Activated naive CD4-positive, alpha-beta T cell (primary cell): ENCODE results near the gene PIAS2.
"Not testable (repeated sequence)": the region's sequence is repeated elsewhere in the genome, so short reads cannot be mapped to it uniquely, and the experiment has no call there.

Experiments
- DNase-seq, 4 experiments: peaks; one replicate each; lab custom pipeline; 2025; lab: John Stamatoyannopoulos, UW

The PIAS2 gene

DNA sequence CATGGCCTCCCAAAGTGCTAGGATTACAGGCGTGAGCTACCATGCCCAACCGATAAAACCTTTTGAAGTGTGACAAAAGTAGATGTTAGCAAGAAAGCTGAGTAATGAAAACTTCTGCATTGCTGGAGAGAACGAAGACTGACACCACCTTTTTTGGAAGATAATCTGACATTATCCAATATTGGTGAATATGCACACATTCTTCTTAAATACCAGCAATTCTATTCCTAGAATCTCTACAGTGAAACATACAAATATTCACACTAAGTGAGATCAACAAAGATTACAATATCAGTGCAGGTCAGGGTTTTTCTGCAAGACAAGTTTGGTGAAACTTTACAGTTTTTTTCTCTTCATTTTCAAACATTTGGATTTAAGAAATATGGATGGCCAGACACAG lies 7.8 kb downstream of the PIAS2 start:
- no peak for DNase-seq

DNA sequence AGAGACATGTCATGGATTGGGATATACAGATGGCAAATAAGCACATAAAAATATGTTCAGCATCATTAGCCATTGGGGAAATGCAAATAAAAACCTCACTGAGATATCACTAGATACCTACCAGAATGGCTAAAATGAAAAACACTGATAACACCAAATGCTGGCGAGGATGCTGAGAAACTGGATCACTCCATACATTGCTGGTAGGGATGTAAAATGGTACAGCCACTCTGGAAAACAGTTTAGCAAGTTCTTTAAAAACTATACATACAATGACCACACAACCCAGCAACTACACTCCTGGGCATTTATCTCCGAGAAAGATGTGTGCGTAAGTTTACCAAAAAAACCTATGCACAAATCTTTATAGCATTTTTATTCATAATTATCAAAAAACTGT lies 13.9 kb downstream of the PIAS2 start:
- no peak for DNase-seq

DNA sequence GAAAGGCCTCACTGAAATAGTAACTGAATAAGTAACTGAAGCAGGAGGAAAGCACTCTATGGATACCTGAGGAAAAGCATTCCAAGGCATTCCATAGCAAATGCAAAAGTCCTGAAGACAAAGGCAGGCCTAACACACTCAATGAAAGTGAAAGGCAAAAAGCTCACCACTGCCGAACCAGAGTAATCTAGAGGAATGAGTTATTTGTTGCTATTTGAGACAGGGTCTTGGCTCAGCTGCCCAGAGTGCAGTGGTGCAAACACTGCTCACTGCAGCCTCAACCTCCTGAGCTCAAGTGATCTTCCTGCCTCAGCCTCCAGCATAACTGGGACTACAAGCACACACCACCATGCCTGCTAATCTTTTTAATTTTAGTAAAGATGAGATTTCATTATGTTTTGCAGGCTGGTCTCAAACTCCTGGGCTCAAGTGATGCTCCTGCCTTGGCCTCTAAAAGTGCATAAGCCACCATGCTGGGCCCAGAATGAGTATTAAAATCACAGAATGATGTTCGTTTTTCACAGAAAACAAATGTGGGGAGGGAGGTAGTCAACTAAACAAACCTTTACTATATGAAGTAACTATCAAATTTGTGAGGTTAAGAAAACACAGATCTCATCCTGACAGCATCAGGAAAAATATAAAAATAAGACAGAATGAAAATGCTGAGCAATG lies 17.9 kb downstream of the PIAS2 start:
- DNase-seq, result no peak

DNA sequence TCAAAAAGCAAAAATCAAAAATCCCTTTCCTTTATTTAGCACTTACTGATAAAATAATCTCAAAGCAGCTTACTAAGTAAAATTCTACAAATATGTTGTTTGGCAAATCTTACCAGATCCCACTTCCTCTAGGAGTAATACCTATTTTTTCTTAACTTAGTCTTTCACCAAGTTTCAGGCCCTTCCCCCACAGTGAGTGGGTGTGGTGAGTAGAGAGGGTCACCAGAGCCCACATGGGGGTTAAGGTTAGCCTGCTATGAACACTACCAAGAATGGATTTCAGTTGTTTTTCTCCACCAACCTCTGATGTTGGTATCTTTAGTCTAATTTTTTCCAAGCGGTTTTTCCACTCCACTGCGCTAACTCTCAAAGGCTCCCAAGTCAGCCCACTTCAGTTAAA lies 23.2 kb downstream of the PIAS2 start:
- no peak for DNase-seq

DNA sequence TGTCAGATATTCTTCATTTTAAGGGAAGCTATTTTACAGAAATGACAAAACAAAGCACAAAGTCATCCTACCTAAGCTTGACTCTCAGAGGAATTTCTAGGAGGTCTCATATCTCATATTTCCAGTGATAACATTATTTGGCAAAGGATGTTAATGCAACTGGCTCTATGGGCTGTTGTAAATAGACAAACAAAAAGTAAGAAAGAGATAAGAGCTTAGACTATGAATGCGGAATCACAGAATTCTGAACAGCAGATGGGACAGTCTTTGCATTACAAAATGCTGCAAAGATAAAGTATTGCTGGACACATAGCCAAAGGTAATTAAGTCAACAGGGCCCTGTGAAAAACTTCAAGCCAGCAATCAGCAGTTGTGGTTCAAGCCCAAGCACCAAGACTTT lies 23.9 kb downstream of the PIAS2 start:
- DNase-seq, result no peak

DNA sequence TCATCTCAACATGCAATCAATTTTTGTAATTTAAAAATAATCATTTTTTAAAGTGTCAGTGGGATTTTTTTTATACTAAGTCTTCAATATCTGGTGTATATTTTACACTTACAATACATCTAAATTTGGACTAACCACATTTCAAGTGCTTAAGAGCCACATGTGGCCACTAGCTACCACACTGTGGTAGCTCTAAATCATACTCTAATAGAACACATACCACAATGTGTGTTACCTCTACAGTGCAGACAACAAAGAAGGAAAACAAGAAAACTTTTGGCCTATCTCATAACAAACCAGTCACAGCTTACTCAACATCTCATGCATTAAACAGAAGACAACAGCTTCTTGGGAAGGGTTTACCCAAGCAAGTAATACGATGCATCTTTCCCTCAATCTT lies 24.5 kb downstream of the PIAS2 start:
- no peak for DNase-seq

DNA sequence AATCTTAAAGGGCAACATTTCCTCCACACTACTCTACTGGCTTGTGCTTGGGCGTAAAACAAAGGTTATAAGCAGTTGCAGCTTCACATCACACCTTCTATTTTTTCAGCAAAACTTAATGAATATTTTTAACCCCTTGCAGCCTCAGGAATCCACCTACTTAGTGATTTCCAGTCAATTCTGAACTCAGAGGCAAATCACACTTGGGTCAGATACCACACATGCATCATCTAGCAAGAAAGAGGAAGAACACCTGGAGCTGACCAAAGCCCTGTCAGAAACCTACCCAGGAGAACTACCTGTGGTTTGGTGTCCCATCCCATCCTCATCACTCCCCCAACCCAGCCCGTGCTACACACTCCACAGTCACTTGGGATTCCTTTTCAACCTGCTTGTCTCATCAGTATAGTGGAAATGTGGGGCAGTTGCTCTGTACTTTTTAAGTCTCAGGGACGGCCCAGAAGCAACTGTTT lies 25.5 kb downstream of the PIAS2 start:
- DNase-seq, result no peak

DNA sequence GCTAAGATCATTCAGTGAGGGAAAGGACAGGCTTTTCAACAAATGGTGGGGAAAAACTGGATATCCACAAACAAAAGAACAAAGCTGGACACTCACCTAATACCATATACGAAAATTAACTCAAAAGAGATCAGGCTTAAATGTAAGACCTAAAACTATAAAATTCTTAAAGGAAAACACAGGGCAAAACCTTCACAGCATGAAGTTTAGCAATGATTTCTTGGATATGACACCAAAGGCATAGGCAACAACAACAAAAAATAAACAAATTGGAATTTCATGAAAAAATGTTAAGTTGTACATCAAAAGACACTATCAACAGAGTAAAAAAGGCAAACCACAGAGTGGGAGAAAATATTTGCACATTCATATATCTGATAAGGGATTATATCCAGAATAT lies 28.3 kb downstream of the PIAS2 start:
- DNase-seq, result no peak

DNA sequence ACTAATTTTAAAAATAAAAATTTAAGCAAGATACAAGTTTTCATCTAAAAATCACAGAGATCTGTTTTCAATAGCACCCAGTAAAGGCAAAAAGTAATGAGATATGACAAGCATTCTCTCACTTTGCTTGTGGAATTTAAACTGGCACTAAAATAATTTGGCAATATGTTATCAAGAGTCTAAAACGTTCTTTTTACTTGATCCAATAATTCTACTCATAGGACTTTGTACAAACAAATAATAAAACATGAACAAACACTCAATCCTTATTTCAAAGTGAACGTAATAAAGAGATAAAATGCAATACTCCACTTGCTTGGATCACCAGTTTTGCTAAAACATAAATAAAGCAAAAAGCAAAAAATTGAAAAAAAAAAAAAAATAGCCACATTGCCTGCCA lies 30.4 kb downstream of the PIAS2 start:
- no peak for DNase-seq

DNA sequence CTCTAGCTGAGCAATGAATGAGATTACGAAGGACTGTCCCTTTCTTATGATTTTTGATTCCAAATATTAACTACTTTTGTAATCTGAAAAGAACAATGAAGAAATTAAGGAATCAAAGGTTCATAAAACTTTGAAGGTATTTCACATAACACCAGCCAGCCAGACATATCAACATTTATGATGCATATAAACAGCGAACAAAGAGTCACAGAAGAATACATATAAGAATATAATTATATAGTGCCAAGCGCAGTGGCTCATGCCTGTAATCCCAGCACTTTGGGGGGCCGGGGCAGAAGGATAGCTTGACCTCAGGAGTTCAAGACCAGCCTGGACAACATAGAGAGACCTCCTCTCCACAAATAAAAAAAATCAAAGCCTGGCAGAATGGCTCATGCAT lies 34.1 kb downstream of the PIAS2 start:
- DNase-seq, result no peak

DNA sequence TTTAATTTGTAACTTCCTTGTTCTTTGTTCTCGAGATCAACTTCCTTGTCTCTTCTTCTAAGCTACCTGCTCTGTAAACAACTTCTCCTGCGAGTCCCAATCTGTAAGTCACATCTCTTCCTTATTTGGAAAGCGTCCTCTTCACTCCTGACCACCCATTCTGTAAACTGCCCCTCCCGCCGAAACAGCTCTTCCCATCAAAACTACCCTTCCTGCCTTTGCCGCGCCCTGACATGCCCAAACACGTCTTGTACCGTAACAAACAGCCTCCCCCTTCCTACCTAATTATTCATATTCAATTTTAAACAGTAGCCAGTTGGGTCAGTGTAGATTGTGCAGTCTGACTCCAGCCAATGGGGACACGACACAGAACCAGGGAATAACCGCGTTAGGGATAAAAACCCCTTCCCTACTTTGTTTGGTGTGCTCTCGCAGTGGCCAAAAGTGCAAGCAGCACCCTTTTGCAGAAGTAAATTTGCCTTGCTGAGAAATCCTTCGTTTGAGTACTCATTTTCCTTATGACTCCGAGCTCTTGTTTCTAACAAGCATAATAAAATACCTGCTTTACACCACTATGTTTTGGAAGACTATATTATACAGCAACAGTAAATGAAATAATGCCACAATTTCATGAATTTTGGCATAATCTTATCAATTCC lies 39.8 kb downstream of the PIAS2 start:
- DNase-seq, result no peak

DNA sequence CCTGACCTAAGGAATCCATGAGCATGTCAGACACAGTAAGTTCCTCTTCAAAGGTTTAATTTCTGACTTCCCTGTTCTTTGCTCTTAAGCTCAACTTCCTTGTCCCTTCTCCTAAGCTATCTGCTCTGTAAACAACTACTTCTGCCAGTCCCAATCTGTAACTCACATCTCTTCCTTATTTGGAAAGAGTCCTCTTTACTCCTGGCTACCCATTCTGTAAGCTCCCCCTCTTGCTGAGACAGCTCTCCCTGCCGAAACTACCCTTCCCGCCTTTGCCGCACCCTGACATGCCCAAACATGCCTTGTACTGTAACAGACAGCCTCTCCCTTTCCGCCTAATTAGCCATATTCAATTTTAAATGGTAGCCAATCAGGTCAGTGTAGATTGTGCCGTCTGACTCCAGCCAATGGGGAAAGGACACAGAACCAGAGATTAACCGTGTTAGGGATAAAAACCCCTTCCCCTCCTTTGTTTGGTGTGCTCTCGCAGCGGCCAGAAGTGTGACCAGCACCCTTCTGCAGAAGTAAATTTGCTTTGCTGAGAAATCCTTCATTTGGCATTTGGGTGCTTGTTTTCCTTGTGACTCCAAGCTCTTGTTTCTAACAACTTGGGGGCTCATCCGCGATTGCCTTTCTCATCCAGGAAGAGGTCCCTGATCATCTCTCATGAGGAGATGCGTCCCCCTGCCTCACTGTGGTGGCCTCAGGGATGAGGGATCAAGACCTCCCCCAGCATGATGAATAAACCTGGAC lies 49.0 kb downstream of the PIAS2 start:
- no peak for DNase-seq

DNA sequence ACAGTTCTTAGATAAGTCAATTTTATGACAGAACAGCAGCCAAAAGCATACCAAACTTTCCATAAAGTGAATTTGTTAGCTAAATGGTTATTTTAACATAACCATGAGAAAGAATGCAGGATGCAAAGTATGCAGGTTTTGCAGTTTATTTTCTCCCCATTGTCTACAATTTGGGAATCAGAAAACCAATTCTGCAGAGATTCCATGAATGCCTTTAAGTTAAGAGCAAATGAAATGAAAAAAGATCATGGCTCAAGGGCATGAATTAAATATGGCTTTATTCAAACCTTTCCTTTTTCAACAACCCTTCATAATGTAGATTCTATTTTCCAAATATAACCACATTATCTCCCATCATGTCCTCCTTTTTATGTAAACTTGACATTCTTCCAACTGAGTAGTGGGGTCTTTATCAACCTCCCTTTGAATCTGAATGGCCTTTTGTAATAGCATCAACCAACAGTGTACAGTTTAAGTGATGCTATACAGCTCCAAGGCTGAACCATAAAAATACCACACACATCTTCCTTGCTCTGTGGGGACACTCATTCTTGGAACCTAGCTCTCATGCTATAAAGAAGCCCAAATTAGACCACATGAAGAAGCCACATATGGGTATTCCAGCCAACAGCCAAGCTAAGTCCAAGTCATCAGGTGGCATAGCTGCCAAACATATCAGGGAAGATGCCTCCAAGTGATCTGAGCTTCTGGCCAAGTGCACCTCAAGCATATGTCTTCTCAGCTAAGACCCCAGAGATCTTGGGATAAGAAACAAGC lies 49.8 kb downstream of the PIAS2 start:
- DNase-seq, result no peak

DNA sequence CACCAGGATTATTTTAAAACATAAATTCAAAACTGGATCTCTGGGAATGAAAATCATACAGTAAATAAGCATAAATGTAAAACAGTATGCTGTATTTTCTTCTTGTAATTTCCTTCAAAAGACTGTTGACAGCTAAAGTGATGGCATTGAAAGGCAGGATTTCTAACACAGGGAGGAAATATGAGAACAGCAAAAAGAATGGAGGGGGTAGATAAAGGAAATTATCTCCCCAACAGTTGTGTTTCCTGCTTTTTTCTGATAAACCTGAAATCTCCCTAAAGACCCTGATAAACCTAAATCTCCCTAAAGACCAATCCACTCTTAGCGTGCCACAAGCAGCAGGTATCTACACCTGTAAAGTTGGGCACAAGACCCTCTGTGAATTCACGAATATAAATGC lies 50.8 kb downstream of the PIAS2 start:
- DNase-seq, result no peak

DNA sequence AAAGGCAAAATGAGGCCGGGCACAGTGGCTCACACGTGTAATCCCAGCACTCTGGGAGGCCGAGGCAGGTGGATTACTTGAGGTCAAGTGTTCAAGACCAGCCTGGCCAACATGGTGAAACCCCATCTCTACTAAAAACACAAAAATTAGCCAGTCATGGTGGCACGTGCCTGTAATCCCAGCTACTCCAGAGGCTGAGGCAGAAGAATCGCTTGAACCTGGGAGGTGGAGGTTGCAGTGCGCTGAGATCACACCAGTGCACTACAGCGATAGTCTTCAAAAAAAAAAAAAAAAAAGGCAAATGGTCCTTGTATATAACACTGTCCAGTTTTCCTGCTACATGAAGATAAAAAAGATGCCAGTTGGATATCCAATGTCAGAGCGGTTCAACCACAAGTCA lies 52.1 kb downstream of the PIAS2 start:
- DNase-seq, result not testable (repeated sequence)

DNA sequence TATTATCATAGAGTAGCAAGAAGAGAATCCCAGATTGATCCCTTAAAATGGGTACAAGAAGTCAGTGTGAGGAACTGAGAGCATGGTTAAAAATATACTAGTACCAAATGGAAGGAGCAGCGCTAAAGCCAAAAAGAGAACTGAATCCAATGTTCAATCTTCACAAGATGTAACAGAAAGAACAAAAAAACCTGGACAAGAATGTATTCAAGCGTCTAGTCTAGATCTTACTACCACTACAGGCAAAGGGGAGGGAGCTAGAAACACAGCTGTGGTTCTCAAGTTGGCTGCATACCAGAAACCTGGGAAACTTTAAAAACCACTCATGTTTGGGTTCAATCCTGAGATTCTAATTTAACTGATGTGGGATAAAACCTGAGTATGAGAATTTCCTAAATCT lies 57.5 kb downstream of the PIAS2 start:
- DNase-seq, result no peak

DNA sequence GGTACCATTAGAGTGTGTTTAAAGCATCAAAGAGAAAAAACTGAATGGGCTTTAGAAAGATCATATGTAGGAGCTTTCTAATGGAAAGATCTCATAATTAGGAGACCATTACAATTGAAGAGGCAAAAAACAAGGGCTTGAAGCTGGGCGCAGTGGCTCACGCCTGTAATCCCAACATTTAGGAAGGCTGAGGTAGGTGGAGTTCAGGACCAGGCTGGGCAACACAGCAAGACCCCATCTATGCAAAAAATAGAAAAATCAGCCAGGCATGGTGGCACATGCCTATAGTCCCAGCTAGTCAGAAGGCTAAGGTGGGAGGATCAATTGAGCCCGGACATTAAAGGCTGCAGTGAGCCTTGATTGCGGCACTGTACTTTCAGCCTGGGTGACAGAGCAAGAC lies 59.0 kb downstream of the PIAS2 start:
- DNase-seq, result no peak

DNA sequence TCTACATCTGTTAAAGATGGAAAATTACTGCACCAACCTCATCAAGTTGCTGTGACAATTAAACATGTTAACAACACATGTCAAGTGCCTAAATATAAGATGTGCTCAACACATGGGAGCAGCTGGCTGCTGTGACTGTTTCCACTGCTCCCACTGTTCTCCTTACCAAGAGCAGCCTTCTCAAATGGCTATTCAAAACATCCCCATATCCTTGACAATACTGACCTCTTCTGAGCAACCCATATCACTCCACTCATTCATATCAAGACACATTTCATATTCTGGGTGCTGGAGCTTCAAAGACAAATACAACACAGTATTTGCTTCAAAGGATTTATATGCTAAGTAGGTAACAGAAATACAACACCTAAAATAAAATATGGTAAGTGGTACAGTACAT lies 60.3 kb downstream of the PIAS2 start:
- no peak for DNase-seq

DNA sequence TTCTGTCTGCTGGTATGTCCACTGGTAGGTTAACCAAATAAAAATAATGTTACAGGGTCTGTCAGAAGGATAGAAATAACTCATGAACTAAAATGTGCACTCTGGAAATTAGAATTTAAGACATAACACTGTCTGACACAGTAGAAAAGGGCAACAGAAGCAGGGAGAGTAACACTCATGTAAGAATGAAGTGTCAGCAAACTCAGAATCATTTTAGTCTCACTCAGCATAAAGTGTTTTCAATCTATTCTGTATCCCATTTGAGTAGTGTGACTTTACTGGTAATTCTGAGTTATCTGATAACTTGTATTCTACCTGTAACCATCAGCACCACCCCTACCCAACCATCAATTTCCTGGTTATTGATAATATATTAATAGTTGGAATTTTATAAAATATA lies 68.3 kb downstream of the PIAS2 start:
- no peak for DNase-seq

DNA sequence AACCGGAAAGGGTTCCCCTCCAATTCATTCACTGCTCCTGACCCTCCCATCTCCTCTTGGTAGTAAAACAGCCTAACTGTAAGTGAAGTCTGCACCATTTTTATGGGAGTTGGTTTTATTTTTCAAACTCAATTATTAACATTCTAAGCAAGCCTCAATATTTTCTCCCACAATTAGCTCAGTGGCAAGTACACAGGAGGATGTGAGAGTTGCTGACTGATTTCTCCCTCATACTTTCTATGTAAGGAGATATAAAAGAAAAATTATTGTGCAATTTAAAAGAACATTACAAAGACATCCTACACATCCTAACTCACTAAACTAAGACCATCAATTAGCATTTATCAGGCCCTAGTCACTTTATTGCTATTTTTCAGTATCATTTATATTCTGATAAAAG lies 73.9 kb downstream of the PIAS2 start:
- DNase-seq, result no peak

DNA sequence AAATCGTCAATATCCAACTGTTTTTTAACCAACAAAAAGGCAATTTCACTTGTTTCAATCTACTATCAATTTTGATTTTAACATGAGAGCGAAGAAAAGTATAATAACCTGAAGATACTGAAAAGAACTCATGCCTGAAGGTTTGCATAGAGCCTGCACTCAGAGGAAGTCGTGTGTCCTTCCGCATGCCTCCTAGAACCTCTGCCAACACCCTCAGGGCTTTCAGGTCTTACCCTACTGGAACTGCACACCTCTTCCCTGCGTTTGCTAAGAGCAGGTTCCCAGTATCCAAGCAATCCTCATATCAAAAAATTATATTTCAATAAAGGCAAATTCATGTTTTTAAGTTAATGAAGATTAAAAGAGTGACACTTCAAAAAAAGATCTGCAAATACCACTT lies 74.7 kb downstream of the PIAS2 start:
- no peak for DNase-seq

DNA sequence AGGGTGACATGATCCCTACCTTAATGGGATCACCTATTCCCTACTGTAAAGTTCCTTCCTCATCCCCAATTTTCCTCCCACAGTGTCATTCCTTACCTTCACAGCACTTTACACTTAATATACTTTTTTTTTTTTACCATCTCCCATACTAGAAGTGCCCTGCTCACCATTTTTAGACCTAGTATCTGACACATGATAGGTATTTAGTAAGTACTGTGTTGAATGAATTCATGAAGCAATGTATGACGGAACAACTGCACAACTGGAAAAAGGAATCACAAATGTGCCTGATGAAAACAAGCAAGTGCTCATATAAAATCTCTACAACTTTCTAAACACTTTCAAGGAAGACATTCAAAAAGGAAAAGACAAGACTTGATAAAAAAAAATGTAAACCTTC lies 83.4 kb downstream of the PIAS2 start:
- no peak for DNase-seq

DNA sequence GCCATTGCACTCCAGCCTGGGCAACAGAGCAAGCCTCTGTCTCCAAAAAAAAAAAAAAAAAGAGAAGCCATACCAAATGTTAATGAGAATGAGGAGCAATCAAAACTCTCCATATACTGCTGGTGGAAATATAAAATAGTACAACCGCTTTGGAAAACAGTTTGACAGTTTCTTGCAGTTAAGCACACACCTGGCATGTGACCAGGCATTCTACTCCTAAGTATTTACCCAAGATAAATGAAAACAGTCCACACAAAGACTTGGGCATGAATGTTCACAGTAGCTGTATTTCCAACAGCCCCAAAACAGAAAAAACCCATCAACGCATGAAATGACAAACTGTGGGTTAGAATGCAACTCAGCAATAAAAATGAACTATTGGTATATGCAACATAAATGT lies 84.5 kb downstream of the PIAS2 start:
- no peak for DNase-seq
